Progenitor cell of endocrine pancreas (in vitro differentiated cells): ENCODE data around the gene ATXN10. TPM values are rescaled to one million over a fixed set of nuclear protein-coding genes. Genes with fewer than 3 reads are reported as not detected.

Experiments used
- DNase-seq: peaks from one replicate; pipeline ENCODE4 v3.0.0; 2021; ENCODE audit warnings: low spot score; ENCODE audit not compliant: unreplicated experiment
- H3K27ac Mint-ChIP-seq: 2 replicates; pipeline ENCODE4 v1.8.0; 2021; ENCODE audit warnings: mild to moderate bottlenecking, moderate library complexity, mixed read lengths
- H3K27me3 Mint-ChIP-seq: 2 replicates; pipeline ENCODE4 v1.8.0; 2021; ENCODE audit warnings: mixed read lengths
- H3K36me3 Mint-ChIP-seq: 2 replicates; pipeline ENCODE4 v1.8.0; 2022; ENCODE audit warnings: mixed read lengths; ENCODE audit not compliant: insufficient read depth
- H3K4me1 Mint-ChIP-seq: 2 replicates; pipeline ENCODE4 v1.8.0; 2021; ENCODE audit warnings: low read depth, mixed read lengths
- H3K4me3 Mint-ChIP-seq: 2 replicates; pipeline ENCODE4 v1.8.0; 2021; ENCODE audit warnings: low read depth, mild to moderate bottlenecking, moderate library complexity, mixed read lengths
- H3K9me3 Mint-ChIP-seq: 2 replicates; pipeline ENCODE4 v1.8.0; 2021; ENCODE audit warnings: low read depth, mixed read lengths
- CTCF ChIP-seq: fragments of 200-600 bp; sonication (generic); IDR thresholded peaks from one replicate; pipeline ENCODE4 v1.5.0; 2021; ENCODE audit warnings: antibody characterized with exemption, mild to moderate bottlenecking; ENCODE audit not compliant: unreplicated experiment
- total RNA-seq: library from RNA; stranded (reverse); gene quantifications from 2 replicates; pipeline ENCODE4 v1.2.1, GENCODE V29; 2021

ATXN10 gene
- total RNA-seq, 1 donor from 2014 or later = 177 TPM

- Mint-ChIP-seq H3K27ac (no peak overlapping the region), H3K4me1 (peaks cover 14% of the 10 kb centered on the region), H3K4me3 (no peak overlapping the region), H3K27me3 (no peaks in the 10 kb centered on the region), H3K36me3 (no peaks in the 10 kb centered on the region), H3K9me3 (no peaks in the 10 kb centered on the region)
- TF ChIP-seq CTCF = no peak
- DNase-seq = no peak
Observed at GRCh38 chr22:45683680-45684079, 12.0 kb downstream of the ATXN10 start.

- H3K27me3 Mint-ChIP-seq = no peaks in the 10 kb centered on the region
- no peaks in the 10 kb centered on the region for H3K9me3 Mint-ChIP-seq
- H3K4me3 Mint-ChIP-seq = no peak overlapping the region
- TF ChIP-seq CTCF = no peak
- no peak overlapping the region for H3K27ac Mint-ChIP-seq
- no peak for DNase-seq
- H3K36me3 Mint-ChIP-seq = no peaks in the 10 kb centered on the region
- peaks cover 17% of the 10 kb centered on the region for H3K4me1 Mint-ChIP-seq
Observed at GRCh38 chr22:45684169-45684568, 12.5 kb downstream of the ATXN10 start.

- H3K36me3 Mint-ChIP-seq = no peaks in the 10 kb centered on the region
- no peak for DNase-seq
- no peak overlapping the region for H3K27ac Mint-ChIP-seq
- H3K4me3 Mint-ChIP-seq = no peak overlapping the region
- no peaks in the 10 kb centered on the region for H3K9me3 Mint-ChIP-seq
- peaks cover 17% of the 10 kb centered on the region for H3K4me1 Mint-ChIP-seq
- H3K27me3 Mint-ChIP-seq = no peaks in the 10 kb centered on the region
- no peak for TF ChIP-seq CTCF
Observed at GRCh38 chr22:45684752-45685574, 13.3 kb downstream of the ATXN10 start.

- H3K9me3 Mint-ChIP-seq = no peaks in the 10 kb centered on the region
- no peak overlapping the region for H3K27ac Mint-ChIP-seq
- no peaks in the 10 kb centered on the region for H3K27me3 Mint-ChIP-seq
- peaks cover 4% of the 10 kb centered on the region for H3K36me3 Mint-ChIP-seq
- TF ChIP-seq CTCF = no peak
- no peak overlapping the region for H3K4me3 Mint-ChIP-seq
- no peak for DNase-seq
- peaks cover 17% of the 10 kb centered on the region for H3K4me1 Mint-ChIP-seq
Observed at GRCh38 chr22:45686004-45686403, 14.4 kb downstream of the ATXN10 start.

GRCh38 chr22:45686836-45687235 is 15.2 kb downstream of the ATXN10 start:
- Mint-ChIP-seq H3K4me3 (no peak overlapping the region), H3K36me3 (peaks cover 4% of the 10 kb centered on the region), H3K27ac (no peak overlapping the region), H3K27me3 (no peaks in the 10 kb centered on the region), H3K4me1 (peaks cover 18% of the 10 kb centered on the region), H3K9me3 (no peaks in the 10 kb centered on the region)
- no peak for TF ChIP-seq CTCF
- DNase-seq = no peak
